Fibroblast of lung (primary cell): ENCODE measurements around the gene C1orf167.

Source experiments
- CTCF ChIP-seq, 2 donors: IDR thresholded peaks in 1 of 2; conservative IDR thresholded peaks in 1 of 2; 1 replicate in 1 of 2; 2 replicates in 1 of 2; pipeline ENCODE4 v1.5.1; 2011 to 2012; ENCODE audit warnings: low read length in 2 of 2, control low read depth in 1 of 2, inconsistent platforms in 1 of 2, low read depth in 1 of 2, mild to moderate bottlenecking in 1 of 2
- EZH2 ChIP-seq: IDR thresholded peaks from 2 replicates; pipeline ENCODE4 v1.5.1; 2012; ENCODE audit warnings: low read length, control low read depth, mild to moderate bottlenecking; ENCODE audit errors: missing control alignments

- TF ChIP-seq CTCF (conservative IDR thresholded peaks at IDR 0.05 in 1 of 2, IDR thresholded peaks at IDR 0.05 in 1 of 2; ENCODE audit: low read depth in 1 of 2, low read length in 2 of 2) (no peak), EZH2 (no peak)
Measured at GRCh38 chr1:11761988-11762406, at the start of gene C1orf167.
